KMS-11 (cell line): ENCODE measurements around the gene TLR7.

Source experiments
- H2AFZ ChIP-seq: fragments of 200-600 bp; sonication (generic); 2 replicates; pipeline ENCODE4 v1.6.1; 2016; ENCODE audit warnings: antibody characterized with exemption, mixed run types, low read depth
- H3K27ac ChIP-seq: fragments of 200-600 bp; sonication (generic); 2 replicates; pipeline ENCODE4 v1.6.1; 2016; ENCODE audit warnings: mild to moderate bottlenecking, mixed run types
- H3K27me3 ChIP-seq: fragments of 200-600 bp; sonication (generic); 2 replicates; pipeline ENCODE4 v1.6.1; 2017; ENCODE audit warnings: mild to moderate bottlenecking, low read depth, mixed run types, moderate library complexity; ENCODE audit not compliant: insufficient read depth
- H3K36me3 ChIP-seq: fragments of 200-600 bp; sonication (generic); 2 replicates; pipeline ENCODE4 v1.6.1; 2017; ENCODE audit warnings: mild to moderate bottlenecking, mixed run types; ENCODE audit not compliant: insufficient read depth
- H3K4me1 ChIP-seq: fragments of 200-600 bp; sonication (generic); 2 replicates; pipeline ENCODE4 v1.6.1; 2016; ENCODE audit warnings: mild to moderate bottlenecking, low read depth, mixed run types; ENCODE audit not compliant: poor library complexity, severe bottlenecking
- H3K4me2 ChIP-seq: fragments of 200-600 bp; sonication (generic); 2 replicates; pipeline ENCODE4 v1.7.0; 2016; ENCODE audit warnings: mild to moderate bottlenecking, mixed run types
- H3K4me3 ChIP-seq: fragments of 200-600 bp; sonication (generic); IDR thresholded peaks from 2 replicates; pipeline ENCODE4 v1.6.1; 2017; ENCODE audit warnings: low read depth, low read length, mixed read lengths; ENCODE audit not compliant: insufficient read depth
- H3K79me2 ChIP-seq: fragments of 200-600 bp; sonication (generic); 2 replicates; pipeline ENCODE4 v1.6.1; 2016; ENCODE audit warnings: low read depth, mixed run types; ENCODE audit not compliant: insufficient read depth
- H3K9ac ChIP-seq: fragments of 200-600 bp; sonication (generic); 2 replicates; pipeline ENCODE4 v1.6.1; 2016; ENCODE audit warnings: mild to moderate bottlenecking, mixed run types
- H4K20me1 ChIP-seq: fragments of 200-600 bp; sonication (generic); 2 replicates; pipeline ENCODE4 v1.6.1; 2016; ENCODE audit warnings: mild to moderate bottlenecking, mixed run types; ENCODE audit not compliant: insufficient read depth
- TF ChIP-seq, protein P1 (sequence below): fragments of 200-600 bp; sonication (generic); conservative IDR thresholded peaks from 2 replicates; pipeline ENCODE4 v1.6.1; 2017; ENCODE audit warnings: low read depth, mild to moderate bottlenecking, antibody characterized with exemption, low read length, moderate library complexity, mixed read lengths

The TLR7 gene

DNA sequence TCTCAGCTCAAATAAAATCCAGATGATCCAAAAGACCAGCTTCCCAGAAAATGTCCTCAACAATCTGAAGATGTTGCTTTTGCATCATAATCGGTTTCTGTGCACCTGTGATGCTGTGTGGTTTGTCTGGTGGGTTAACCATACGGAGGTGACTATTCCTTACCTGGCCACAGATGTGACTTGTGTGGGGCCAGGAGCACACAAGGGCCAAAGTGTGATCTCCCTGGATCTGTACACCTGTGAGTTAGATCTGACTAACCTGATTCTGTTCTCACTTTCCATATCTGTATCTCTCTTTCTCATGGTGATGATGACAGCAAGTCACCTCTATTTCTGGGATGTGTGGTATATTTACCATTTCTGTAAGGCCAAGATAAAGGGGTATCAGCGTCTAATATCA lies 20.9 kb downstream of the TLR7 start:
- H2AFZ ChIP-seq, result no peak overlapping the region
- peak overlapping the region; percentile 88 for H3K27ac ChIP-seq
- TF ChIP-seq, protein P1, sequence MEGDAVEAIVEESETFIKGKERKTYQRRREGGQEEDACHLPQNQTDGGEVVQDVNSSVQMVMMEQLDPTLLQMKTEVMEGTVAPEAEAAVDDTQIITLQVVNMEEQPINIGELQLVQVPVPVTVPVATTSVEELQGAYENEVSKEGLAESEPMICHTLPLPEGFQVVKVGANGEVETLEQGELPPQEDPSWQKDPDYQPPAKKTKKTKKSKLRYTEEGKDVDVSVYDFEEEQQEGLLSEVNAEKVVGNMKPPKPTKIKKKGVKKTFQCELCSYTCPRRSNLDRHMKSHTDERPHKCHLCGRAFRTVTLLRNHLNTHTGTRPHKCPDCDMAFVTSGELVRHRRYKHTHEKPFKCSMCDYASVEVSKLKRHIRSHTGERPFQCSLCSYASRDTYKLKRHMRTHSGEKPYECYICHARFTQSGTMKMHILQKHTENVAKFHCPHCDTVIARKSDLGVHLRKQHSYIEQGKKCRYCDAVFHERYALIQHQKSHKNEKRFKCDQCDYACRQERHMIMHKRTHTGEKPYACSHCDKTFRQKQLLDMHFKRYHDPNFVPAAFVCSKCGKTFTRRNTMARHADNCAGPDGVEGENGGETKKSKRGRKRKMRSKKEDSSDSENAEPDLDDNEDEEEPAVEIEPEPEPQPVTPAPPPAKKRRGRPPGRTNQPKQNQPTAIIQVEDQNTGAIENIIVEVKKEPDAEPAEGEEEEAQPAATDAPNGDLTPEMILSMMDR, result no peak
- H4K20me1 ChIP-seq, result no peaks in the 10 kb centered on the region
- no peaks in the 10 kb centered on the region for H3K27me3 ChIP-seq
- no peaks in the 10 kb centered on the region for H3K36me3 ChIP-seq
- peak overlapping the region; percentile 92; the same call in 1 of the 2 replicates for H3K4me2 ChIP-seq
- H3K4me3 ChIP-seq, result no peak overlapping the region
- H3K4me1 ChIP-seq, result peaks cover 82% of the 10 kb centered on the region
- H3K79me2 ChIP-seq, result no peaks in the 10 kb centered on the region
- no peak overlapping the region for H3K9ac ChIP-seq

DNA sequence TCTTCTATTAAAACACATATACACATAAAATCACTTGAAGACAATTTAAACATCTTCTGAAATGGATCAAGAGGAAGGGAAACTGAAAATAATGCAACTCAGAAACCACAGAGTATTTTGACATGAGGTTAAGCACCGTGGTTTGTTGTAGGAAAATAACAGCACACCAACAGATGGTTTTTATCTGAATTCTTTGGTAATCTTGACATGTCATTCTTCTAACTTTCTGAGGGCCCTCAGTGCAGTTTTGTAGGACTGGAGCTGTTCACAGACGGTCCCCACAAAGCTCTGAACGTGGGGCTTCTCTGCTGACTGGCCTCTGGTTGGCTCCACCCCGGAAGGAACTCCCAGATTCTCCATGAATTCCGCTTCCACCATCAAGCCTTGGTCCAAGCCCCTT lies 23.6 kb downstream of the TLR7 start:
- H3K4me2 ChIP-seq, result peak overlapping the region; percentile 92
- H3K36me3 ChIP-seq, result no peaks in the 10 kb centered on the region
- H3K79me2 ChIP-seq, result no peaks in the 10 kb centered on the region
- H4K20me1 ChIP-seq, result no peaks in the 10 kb centered on the region
- peak overlapping the region; percentile 88 for H3K27ac ChIP-seq
- peak overlapping the region; percentile 38; the same call in 1 of the 2 replicates for H2AFZ ChIP-seq
- no peak overlapping the region for H3K4me3 ChIP-seq
- peaks cover 97% of the 10 kb centered on the region for H3K4me1 ChIP-seq
- no peaks in the 10 kb centered on the region for H3K27me3 ChIP-seq
- TF ChIP-seq, protein P1, result no peak
- peak overlapping the region; percentile 30; the same call in 1 of the 2 replicates for H3K9ac ChIP-seq

DNA sequence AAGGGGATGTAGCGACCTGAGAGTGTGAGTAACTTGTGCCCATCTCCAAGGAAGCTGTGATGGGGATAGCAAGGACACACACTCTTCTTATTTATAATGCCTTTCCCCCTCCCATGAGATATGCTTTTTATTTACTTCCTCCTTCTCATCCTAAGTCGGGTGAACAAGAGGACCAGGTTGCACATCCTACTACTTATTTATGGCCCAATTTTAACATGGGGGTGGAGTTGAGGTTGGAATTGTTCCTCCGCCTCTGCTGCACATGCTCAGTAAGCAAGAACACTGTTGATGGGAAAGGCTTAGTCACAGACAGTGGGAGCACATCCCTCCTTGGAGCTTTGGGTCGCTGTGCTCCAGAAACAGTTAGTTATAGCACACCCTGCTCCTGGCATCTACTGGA lies 24.3 kb downstream of the TLR7 start:
- Histone ChIP-seq H3K4me2 (peak overlapping the region; percentile 92), H3K4me1 (peaks cover 97% of the 10 kb centered on the region), H2AFZ (no peak overlapping the region), H3K4me3 (no peak overlapping the region), H3K27ac (peak overlapping the region; percentile 88), H3K9ac (peak overlapping the region; percentile 30; the same call in 1 of the 2 replicates), H4K20me1 (no peaks in the 10 kb centered on the region), H3K27me3 (no peaks in the 10 kb centered on the region), H3K36me3 (no peaks in the 10 kb centered on the region), H3K79me2 (no peaks in the 10 kb centered on the region)
- TF ChIP-seq, protein P1, result no peak

DNA sequence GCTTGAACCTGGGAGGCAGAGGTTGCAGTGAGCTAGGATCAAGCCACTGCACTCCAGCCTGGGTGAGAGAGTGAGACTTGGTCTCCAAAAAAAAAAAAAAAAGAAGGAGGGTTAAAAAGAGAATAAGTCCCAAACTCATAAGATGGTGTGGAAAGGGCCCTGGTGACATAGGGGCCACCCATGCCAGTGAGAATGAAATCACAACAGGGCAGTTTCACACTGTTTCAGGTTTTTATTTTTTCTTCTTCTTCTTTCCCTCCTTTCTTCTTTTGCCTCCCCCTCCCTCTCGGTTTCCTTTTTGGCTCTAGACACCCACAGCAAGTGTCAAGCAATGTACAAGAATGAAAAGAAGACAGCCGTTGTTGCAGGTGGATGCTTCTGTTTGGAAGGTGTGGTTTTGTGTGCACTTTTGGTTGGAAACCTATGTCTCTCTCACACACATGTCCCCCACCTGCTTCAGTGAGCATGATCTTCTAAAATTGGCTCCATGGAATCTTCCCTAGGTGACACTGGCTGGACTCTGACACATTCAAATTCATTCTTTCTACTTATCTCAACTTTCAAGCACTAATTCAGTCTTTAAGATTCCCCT lies 25.1 kb downstream of the TLR7 start:
- H3K4me3 ChIP-seq, result no peak overlapping the region
- peak overlapping the region; percentile 88 for H3K27ac ChIP-seq
- H3K9ac ChIP-seq, result peak overlapping the region; percentile 28; the same call in 1 of the 2 replicates
- no peaks in the 10 kb centered on the region for H3K36me3 ChIP-seq
- H4K20me1 ChIP-seq, result no peaks in the 10 kb centered on the region
- TF ChIP-seq, protein P1, result no peak
- no peaks in the 10 kb centered on the region for H3K27me3 ChIP-seq
- H3K79me2 ChIP-seq, result no peaks in the 10 kb centered on the region
- H2AFZ ChIP-seq, result 0 out of 2 replicates have a peak overlapping the region, but pooled peaks have one; percentile 19
- peaks cover 88% of the 10 kb centered on the region for H3K4me1 ChIP-seq
- peak overlapping the region; percentile 92 for H3K4me2 ChIP-seq
